ENCODE data around the gene RRP1. TPM values are rescaled to one million over a fixed set of nuclear protein-coding genes. Genes with fewer than 3 reads are reported as not detected.

The RRP1 gene
- total RNA-seq, 1 experiment from 2014 or later, result 53.9 TPM

GRCh38 chr21:43767498-43767983 lies 21.8 kb upstream of the RRP1 start:
- H2AFZ ChIP-seq (ENCODE audit: low read depth, low read length, poor library complexity, severe bottlenecking), result no peak overlapping the region
- peak overlapping the region; percentile 75 for H3K4me2 ChIP-seq (ENCODE audit: low read length)
- H3K36me3 ChIP-seq (ENCODE audit: control insufficient read depth in 1 of 2, insufficient read depth in 2 of 2, low read length in 2 of 2), result peaks cover 0 to under 1% of the 10 kb centered on the region in 2 experiments; a peak in 2 of 4 replicates
- ATAC-seq (peak; percentile 18), DNase-seq (ENCODE audit: low read depth, low spot score) (no peak)
- peak overlapping the region; percentile 70 for H3K9ac ChIP-seq (ENCODE audit: low read length)
- H3K9me3 ChIP-seq (ENCODE audit: control insufficient read depth in 1 of 2, insufficient read depth in 1 of 2, low read depth in 1 of 2, low read length in 2 of 2), result no peaks in the 10 kb centered on the region
- H3K27ac ChIP-seq (ENCODE audit: low read depth, low read length), result peak overlapping the region; percentile 88
- ChIA-PET CTCF (no interaction called here), POLR2A (no interaction called here), RAD21 (ENCODE audit: low non-redundant PET in 1 of 2, low total read pairs in 2 of 2, uncharacterized antibody in 2 of 2, unreplicated experiment in 2 of 2) (no interaction called here)
- H3K4me1 ChIP-seq (ENCODE audit: control insufficient read depth in 1 of 2, insufficient read depth in 2 of 2, low read length in 2 of 2), result peaks cover 15 to 41% of the 10 kb centered on the region in 2 experiments
- BruUV-seq (replicated peaks), result no TSS peak
- no peaks in the 10 kb centered on the region for H3K9me2 ChIP-seq (ENCODE audit: insufficient read depth)
- H4K20me1 ChIP-seq (ENCODE audit: insufficient read depth), result no peaks in the 10 kb centered on the region
- intact Hi-C loops (cut with micrococcal nuclease), result no loop called here
- TF ChIP-seq EGR1 (IDR thresholded peaks at IDR 0.05; ENCODE audit: low read depth), result no peak
- TF ChIP-seq SP1 (IDR thresholded peaks at IDR 0.05; ENCODE audit: low read depth), result no peak
- no peak for TF ChIP-seq ZNF274 (IDR thresholded peaks at IDR 0.05; ENCODE audit: low read depth, low read length)
- no peak for TF ChIP-seq CEBPB (IDR thresholded peaks at IDR 0.05; ENCODE audit: low read depth)
- TF ChIP-seq ELF1 (IDR thresholded peaks at IDR 0.05; ENCODE audit: borderline replicate concordance, low read depth), result no peak
- TF ChIP-seq SIN3A (IDR thresholded peaks at IDR 0.05; ENCODE audit: low read depth), result no peak
- no peak for TF ChIP-seq YY1 (IDR thresholded peaks at IDR 0.05; ENCODE audit: extremely low read depth, insufficient replicate concordance, low read depth, low read length)
- TF ChIP-seq EZH2 (IDR thresholded peaks at IDR 0.05), result no peak
- TF ChIP-seq FOSL1 (IDR thresholded peaks at IDR 0.05; ENCODE audit: low read depth), result no peak
- no peak for TF ChIP-seq TCF7L2 (IDR thresholded peaks at IDR 0.05; ENCODE audit: borderline replicate concordance, extremely low read depth, insufficient read depth, insufficient read length)
- no peak for TF ChIP-seq ATF3 (IDR thresholded peaks at IDR 0.05)
- TF ChIP-seq, protein P1, sequence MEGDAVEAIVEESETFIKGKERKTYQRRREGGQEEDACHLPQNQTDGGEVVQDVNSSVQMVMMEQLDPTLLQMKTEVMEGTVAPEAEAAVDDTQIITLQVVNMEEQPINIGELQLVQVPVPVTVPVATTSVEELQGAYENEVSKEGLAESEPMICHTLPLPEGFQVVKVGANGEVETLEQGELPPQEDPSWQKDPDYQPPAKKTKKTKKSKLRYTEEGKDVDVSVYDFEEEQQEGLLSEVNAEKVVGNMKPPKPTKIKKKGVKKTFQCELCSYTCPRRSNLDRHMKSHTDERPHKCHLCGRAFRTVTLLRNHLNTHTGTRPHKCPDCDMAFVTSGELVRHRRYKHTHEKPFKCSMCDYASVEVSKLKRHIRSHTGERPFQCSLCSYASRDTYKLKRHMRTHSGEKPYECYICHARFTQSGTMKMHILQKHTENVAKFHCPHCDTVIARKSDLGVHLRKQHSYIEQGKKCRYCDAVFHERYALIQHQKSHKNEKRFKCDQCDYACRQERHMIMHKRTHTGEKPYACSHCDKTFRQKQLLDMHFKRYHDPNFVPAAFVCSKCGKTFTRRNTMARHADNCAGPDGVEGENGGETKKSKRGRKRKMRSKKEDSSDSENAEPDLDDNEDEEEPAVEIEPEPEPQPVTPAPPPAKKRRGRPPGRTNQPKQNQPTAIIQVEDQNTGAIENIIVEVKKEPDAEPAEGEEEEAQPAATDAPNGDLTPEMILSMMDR (IDR thresholded peaks at IDR 0.05 in 2 of 3, conservative IDR thresholded peaks at IDR 0.05 in 1 of 3; ENCODE audit: borderline replicate concordance in 1 of 3, insufficient read depth in 1 of 3, low read depth in 2 of 3, low read length in 2 of 3), result no peak
- no peak for TF ChIP-seq REST (IDR thresholded peaks at IDR 0.05; ENCODE audit: low read depth)
- no peak for TF ChIP-seq ZFX (IDR thresholded peaks at IDR 0.05)
- TF ChIP-seq, protein P2, sequence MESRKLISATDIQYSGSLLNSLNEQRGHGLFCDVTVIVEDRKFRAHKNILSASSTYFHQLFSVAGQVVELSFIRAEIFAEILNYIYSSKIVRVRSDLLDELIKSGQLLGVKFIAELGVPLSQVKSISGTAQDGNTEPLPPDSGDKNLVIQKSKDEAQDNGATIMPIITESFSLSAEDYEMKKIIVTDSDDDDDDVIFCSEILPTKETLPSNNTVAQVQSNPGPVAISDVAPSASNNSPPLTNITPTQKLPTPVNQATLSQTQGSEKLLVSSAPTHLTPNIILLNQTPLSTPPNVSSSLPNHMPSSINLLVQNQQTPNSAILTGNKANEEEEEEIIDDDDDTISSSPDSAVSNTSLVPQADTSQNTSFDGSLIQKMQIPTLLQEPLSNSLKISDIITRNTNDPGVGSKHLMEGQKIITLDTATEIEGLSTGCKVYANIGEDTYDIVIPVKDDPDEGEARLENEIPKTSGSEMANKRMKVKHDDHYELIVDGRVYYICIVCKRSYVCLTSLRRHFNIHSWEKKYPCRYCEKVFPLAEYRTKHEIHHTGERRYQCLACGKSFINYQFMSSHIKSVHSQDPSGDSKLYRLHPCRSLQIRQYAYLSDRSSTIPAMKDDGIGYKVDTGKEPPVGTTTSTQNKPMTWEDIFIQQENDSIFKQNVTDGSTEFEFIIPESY (IDR thresholded peaks at IDR 0.05; ENCODE audit: extremely low read depth, insufficient replicate concordance, low read length), result no peak
- no peak for TF ChIP-seq POLR2AphosphoS5 (IDR thresholded peaks at IDR 0.05; ENCODE audit: low read depth, low read length)
- no peak for TF ChIP-seq SRF (IDR thresholded peaks at IDR 0.05; ENCODE audit: low read depth)
- no peak overlapping the region; a peak in 1 of 4 replicates for H3K4me3 ChIP-seq (replicated peaks in 1 of 2; ENCODE audit: low read depth in 1 of 2, low read length in 2 of 2)
- no peaks in the 10 kb centered on the region for H3K79me2 ChIP-seq (ENCODE audit: insufficient read depth, low read length)
- no peaks in the 10 kb centered on the region for H3K27me3 ChIP-seq (ENCODE audit: insufficient read depth, low read length)
